Measurements from ENCODE around the gene APBB2.
A peak's percentile ranks its signal among the peaks of the same experiment; 100 is the strongest.

The APBB2 gene

DNA sequence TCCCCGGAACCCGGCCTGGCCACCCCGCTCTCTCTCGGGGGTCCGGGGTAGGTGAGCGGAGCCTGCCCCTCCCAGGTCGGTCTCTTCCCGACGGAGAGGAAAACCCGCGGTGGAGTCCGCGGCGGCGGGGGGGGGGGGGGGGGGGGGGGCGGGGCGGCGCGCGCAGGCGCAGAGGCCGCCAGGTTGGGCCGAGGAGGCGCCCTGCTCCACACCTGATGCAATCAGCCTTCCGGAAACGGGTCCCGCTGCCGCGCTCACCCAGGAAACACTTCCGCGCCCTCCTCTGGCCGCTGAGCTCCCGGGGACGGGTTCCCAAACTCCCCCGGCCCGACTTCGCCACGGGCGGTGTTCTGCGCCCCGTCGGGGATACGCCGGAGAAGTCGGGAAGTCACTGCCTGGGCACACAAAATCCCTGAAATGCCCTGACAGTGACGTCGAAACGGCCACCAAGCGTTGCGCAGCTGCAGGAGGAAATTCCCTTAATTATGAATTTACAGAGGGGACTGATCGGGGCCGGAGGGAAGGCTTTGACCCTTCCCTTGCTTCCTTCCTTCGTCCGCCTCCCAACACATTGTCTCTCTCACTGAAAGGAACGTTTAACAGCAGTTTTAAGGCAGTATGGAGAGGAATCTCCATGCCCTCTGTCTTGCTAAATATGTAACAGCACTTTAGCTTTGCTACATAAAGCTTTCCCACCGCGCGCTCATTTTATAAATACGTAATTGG, 2.1 kb upstream of the APBB2 start:
- Histone ChIP-seq H2BK5ac (ENCODE audit: low read depth, low read length, poor library complexity) (peak overlapping the region; percentile 84), H4K91ac (ENCODE audit: low read depth, low read length) (peak overlapping the region; percentile 81), H3K9me3 (ENCODE audit: insufficient read depth, low read depth, low read length) (no peaks in the 10 kb centered on the region), H2AFZ (ENCODE audit: insufficient read depth, low read length, poor library complexity) (peak overlapping the region; percentile 92), H3K79me1 (ENCODE audit: low read length) (peaks cover 19% of the 10 kb centered on the region), H3K79me2 (ENCODE audit: control insufficient read depth, insufficient read depth, low read length, poor library complexity) (peaks cover 17% of the 10 kb centered on the region), H3K4me3 (ENCODE audit: low read depth, low read length) (peak overlapping the region; percentile 77), H3K4me2 (ENCODE audit: low read length) (peak overlapping the region; percentile 58), H3K27ac (ENCODE audit: low read depth, low read length) (peak overlapping the region; percentile 76), H3K27me3 (ENCODE audit: insufficient read depth, low read length) (no peaks in the 10 kb centered on the region), H3K14ac (ENCODE audit: low read length) (peak overlapping the region; percentile 86), H3K4ac (ENCODE audit: low read depth, low read length) (peak overlapping the region; percentile 38), H4K8ac (ENCODE audit: low read depth, low read length) (peak overlapping the region; percentile 92), H3K4me1 (ENCODE audit: control insufficient read depth in 1 of 2, insufficient read depth in 2 of 2, low read length in 2 of 2) (peaks cover 0 to 3% of the 10 kb centered on the region in 2 experiments), H2BK120ac (ENCODE audit: insufficient read depth, low read length, poor library complexity) (peak overlapping the region; percentile 82), H2AK5ac (ENCODE audit: low read length) (no peak overlapping the region), H4K12ac (ENCODE audit: low read depth, low read length) (peak overlapping the region; percentile 88), H3K9ac (ENCODE audit: low read length) (peak overlapping the region; percentile 75), H3K36me3 (ENCODE audit: control insufficient read depth in 1 of 2, insufficient read depth in 2 of 2, low read length in 2 of 2) (no peaks in the 10 kb centered on the region), H3K18ac (ENCODE audit: low read length) (peak overlapping the region; percentile 83), H2BK12ac (ENCODE audit: low read length) (peak overlapping the region; percentile 4), H3K23ac (ENCODE audit: low read length) (no peak overlapping the region)
- DNase-seq, result peak; percentile 73 to 75
- no CpG with 5 or more reads among the region's 59 CpGs for WGBS (ENCODE audit: extremely low coverage, insufficient coverage, insufficient read length)

- Histone ChIP-seq H3K18ac (ENCODE audit: low read length) (peak overlapping the region; percentile 83), H3K4ac (ENCODE audit: low read depth, low read length) (peak overlapping the region; percentile 38), H2BK120ac (ENCODE audit: insufficient read depth, low read length, poor library complexity) (peak overlapping the region; percentile 23), H3K23ac (ENCODE audit: low read length) (no peak overlapping the region), H3K79me2 (ENCODE audit: control insufficient read depth, insufficient read depth, low read length, poor library complexity) (peaks cover 17% of the 10 kb centered on the region), H3K4me1 (ENCODE audit: control insufficient read depth in 1 of 2, insufficient read depth in 2 of 2, low read length in 2 of 2) (peaks cover 0 to 3% of the 10 kb centered on the region in 2 experiments), H3K9ac (ENCODE audit: low read length) (peak overlapping the region; percentile 55), H3K79me1 (ENCODE audit: low read length) (peaks cover 19% of the 10 kb centered on the region), H2AK5ac (ENCODE audit: low read length) (no peak overlapping the region), H2BK5ac (ENCODE audit: low read depth, low read length, poor library complexity) (peak overlapping the region; percentile 44), H4K91ac (ENCODE audit: low read depth, low read length) (peak overlapping the region; percentile 58), H2BK12ac (ENCODE audit: low read length) (peak overlapping the region; percentile 4), H3K4me3 (ENCODE audit: low read depth, low read length) (peak overlapping the region; percentile 66), H3K14ac (ENCODE audit: low read length) (peak overlapping the region; percentile 69), H3K36me3 (ENCODE audit: control insufficient read depth in 1 of 2, insufficient read depth in 2 of 2, low read length in 2 of 2) (no peaks in the 10 kb centered on the region), H3K27ac (ENCODE audit: low read depth, low read length) (peak overlapping the region; percentile 7), H3K4me2 (ENCODE audit: low read length) (peak overlapping the region; percentile 58), H3K27me3 (ENCODE audit: insufficient read depth, low read length) (no peaks in the 10 kb centered on the region), H3K9me3 (ENCODE audit: insufficient read depth, low read depth, low read length) (no peaks in the 10 kb centered on the region), H4K8ac (ENCODE audit: low read depth, low read length) (peak overlapping the region; percentile 83), H2AFZ (ENCODE audit: insufficient read depth, low read length, poor library complexity) (peak overlapping the region; percentile 89), H4K12ac (ENCODE audit: low read depth, low read length) (peak overlapping the region; percentile 45)
- WGBS (ENCODE audit: extremely low coverage, insufficient coverage, insufficient read length), result no CpG with 5 or more reads among the region's 8 CpGs
- no peak for DNase-seq
These were observed 1.6 kb upstream of the APBB2 start for GRCh38 chr4:41215969-41216293.

GRCh38 chr4:41215155-41215554, 813 bp upstream of the APBB2 start:
- H3K4me3 ChIP-seq (ENCODE audit: low read depth, low read length), result no peak overlapping the region
- peaks cover 17% of the 10 kb centered on the region for H3K79me2 ChIP-seq (ENCODE audit: control insufficient read depth, insufficient read depth, low read length, poor library complexity)
- H3K18ac ChIP-seq (ENCODE audit: low read length), result no peak overlapping the region
- H3K4me1 ChIP-seq (ENCODE audit: control insufficient read depth in 1 of 2, insufficient read depth in 2 of 2, low read length in 2 of 2), result peaks cover 0 to 4% of the 10 kb centered on the region in 2 experiments
- no peak overlapping the region for H4K12ac ChIP-seq (ENCODE audit: low read depth, low read length)
- H3K27me3 ChIP-seq (ENCODE audit: insufficient read depth, low read length), result no peaks in the 10 kb centered on the region
- H2BK5ac ChIP-seq (ENCODE audit: low read depth, low read length, poor library complexity), result no peak overlapping the region
- no peak overlapping the region for H2AFZ ChIP-seq (ENCODE audit: insufficient read depth, low read length, poor library complexity)
- H3K9me3 ChIP-seq (ENCODE audit: insufficient read depth, low read depth, low read length), result no peaks in the 10 kb centered on the region
- H3K27ac ChIP-seq (ENCODE audit: low read depth, low read length), result no peak overlapping the region
- H3K9ac ChIP-seq (ENCODE audit: low read length), result no peak overlapping the region
- no peak overlapping the region for H3K23ac ChIP-seq (ENCODE audit: low read length)
- H2AK5ac ChIP-seq (ENCODE audit: low read length), result no peak overlapping the region
- peaks cover 19% of the 10 kb centered on the region for H3K79me1 ChIP-seq (ENCODE audit: low read length)
- no peak overlapping the region for H3K4ac ChIP-seq (ENCODE audit: low read depth, low read length)
- H3K36me3 ChIP-seq (ENCODE audit: control insufficient read depth in 1 of 2, insufficient read depth in 2 of 2, low read length in 2 of 2), result no peaks in the 10 kb centered on the region
- H4K8ac ChIP-seq (ENCODE audit: low read depth, low read length), result no peak overlapping the region
- no peak overlapping the region for H3K4me2 ChIP-seq (ENCODE audit: low read length)
- H2BK12ac ChIP-seq (ENCODE audit: low read length), result no peak overlapping the region
- no peak overlapping the region for H3K14ac ChIP-seq (ENCODE audit: low read length)
- H4K91ac ChIP-seq (ENCODE audit: low read depth, low read length), result no peak overlapping the region
- no peak overlapping the region for H2BK120ac ChIP-seq (ENCODE audit: insufficient read depth, low read length, poor library complexity)
- no peak for DNase-seq
- no CpG with 5 or more reads among the region's 9 CpGs for WGBS (ENCODE audit: extremely low coverage, insufficient coverage, insufficient read length)

DNA sequence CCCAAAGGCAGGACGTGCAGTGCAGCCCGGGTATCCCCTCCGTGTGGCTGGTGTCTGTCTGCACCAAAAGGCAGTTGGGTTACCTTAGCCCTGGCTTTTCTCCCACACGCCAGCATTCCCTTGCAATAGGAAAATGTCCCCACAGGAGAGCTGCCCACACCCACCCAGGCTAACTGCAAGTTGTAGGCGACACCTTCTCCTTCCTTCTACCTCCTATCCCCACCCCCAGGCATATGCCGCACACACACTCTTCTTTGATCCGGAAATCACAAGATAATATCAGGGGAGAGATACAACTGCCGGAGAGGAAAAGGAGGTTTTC, 444 bp upstream of the APBB2 start:
- peaks cover 21% of the 10 kb centered on the region for H3K79me2 ChIP-seq (ENCODE audit: control insufficient read depth, insufficient read depth, low read length, poor library complexity)
- peak overlapping the region; percentile 68 for H2BK120ac ChIP-seq (ENCODE audit: insufficient read depth, low read length, poor library complexity)
- H3K9ac ChIP-seq (ENCODE audit: low read length), result no peak overlapping the region
- no peak overlapping the region for H3K14ac ChIP-seq (ENCODE audit: low read length)
- H3K4me3 ChIP-seq (ENCODE audit: low read depth, low read length), result no peak overlapping the region
- peak overlapping the region; percentile 81 for H2AK5ac ChIP-seq (ENCODE audit: low read length)
- H2BK12ac ChIP-seq (ENCODE audit: low read length), result peak overlapping the region; percentile 70
- H4K91ac ChIP-seq (ENCODE audit: low read depth, low read length), result peak overlapping the region; percentile 46
- no CpG with 5 or more reads among the region's 8 CpGs for WGBS (ENCODE audit: extremely low coverage, insufficient coverage, insufficient read length)
- H3K79me1 ChIP-seq (ENCODE audit: low read length), result peaks cover 21% of the 10 kb centered on the region
- H3K23ac ChIP-seq (ENCODE audit: low read length), result no peak overlapping the region
- H2AFZ ChIP-seq (ENCODE audit: insufficient read depth, low read length, poor library complexity), result peak overlapping the region; percentile 79
- peak overlapping the region; percentile 60 for H2BK5ac ChIP-seq (ENCODE audit: low read depth, low read length, poor library complexity)
- H3K9me3 ChIP-seq (ENCODE audit: insufficient read depth, low read depth, low read length), result no peaks in the 10 kb centered on the region
- DNase-seq, result no peak
- H3K4me1 ChIP-seq (ENCODE audit: control insufficient read depth in 1 of 2, insufficient read depth in 2 of 2, low read length in 2 of 2), result peaks cover 2 to 8% of the 10 kb centered on the region in 2 experiments
- H4K8ac ChIP-seq (ENCODE audit: low read depth, low read length), result peak overlapping the region; percentile 90
- peak overlapping the region; percentile 66 for H4K12ac ChIP-seq (ENCODE audit: low read depth, low read length)
- H3K4me2 ChIP-seq (ENCODE audit: low read length), result peak overlapping the region; percentile 24
- no peak overlapping the region for H3K27ac ChIP-seq (ENCODE audit: low read depth, low read length)
- H3K4ac ChIP-seq (ENCODE audit: low read depth, low read length), result peak overlapping the region; percentile 60
- H3K27me3 ChIP-seq (ENCODE audit: insufficient read depth, low read length), result no peaks in the 10 kb centered on the region
- H3K36me3 ChIP-seq (ENCODE audit: control insufficient read depth in 1 of 2, insufficient read depth in 2 of 2, low read length in 2 of 2), result peaks cover 0 to 2% of the 10 kb centered on the region in 2 experiments
- no peak overlapping the region for H3K18ac ChIP-seq (ENCODE audit: low read length)
